GM18519 (cell line): ENCODE results near the gene PDE6B.
"Not testable (repeated sequence)": the region's sequence is repeated elsewhere in the genome, so short reads cannot be mapped to it uniquely, and the experiment has no call there.

Experiments used
- ATAC-seq: cut with Tn5 transposase; IDR thresholded peaks from one replicate; pipeline ENCODE4 v1.9.1; 2021; ENCODE audit warnings: mild to moderate bottlenecking, moderate library complexity; ENCODE audit not compliant: unreplicated experiment, low FRiP score

Gene PDE6B

DNA sequence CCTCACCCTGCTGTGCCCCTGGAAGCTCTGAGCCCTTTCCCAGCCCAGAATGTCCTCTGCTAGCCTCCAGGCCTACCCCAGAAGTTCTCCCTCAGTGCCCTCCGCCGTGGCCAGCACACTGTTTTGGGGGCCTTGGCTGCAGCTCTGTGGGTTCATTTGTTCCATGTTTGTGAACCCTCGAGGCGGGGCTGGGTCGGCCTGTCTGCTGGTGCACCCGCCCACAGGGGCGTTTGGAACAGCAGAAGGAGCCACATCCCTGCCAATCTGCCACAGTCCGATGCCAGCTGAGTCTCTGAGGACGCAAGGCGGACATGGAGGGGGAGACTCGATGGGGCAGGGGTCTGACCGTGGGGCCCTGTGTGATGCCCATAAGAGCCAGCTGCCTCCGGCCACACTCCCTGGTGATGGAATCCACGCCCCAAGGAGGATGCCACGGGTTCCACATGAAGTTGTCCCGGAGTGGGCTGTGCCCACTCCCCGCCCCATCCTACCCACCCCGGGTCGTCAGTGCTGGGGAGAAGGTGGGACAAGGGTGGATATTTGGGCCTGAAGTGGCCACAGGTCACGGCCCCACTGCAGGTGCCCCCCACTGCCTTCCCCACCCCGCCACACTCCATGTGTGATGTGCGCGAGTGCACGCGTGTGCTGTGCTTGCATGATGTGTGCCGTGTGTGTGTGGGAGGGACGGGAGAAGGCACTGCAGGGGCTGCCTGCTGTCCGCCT lies 41.6 kb downstream of the PDE6B start:
- ATAC-seq, result no peak

DNA sequence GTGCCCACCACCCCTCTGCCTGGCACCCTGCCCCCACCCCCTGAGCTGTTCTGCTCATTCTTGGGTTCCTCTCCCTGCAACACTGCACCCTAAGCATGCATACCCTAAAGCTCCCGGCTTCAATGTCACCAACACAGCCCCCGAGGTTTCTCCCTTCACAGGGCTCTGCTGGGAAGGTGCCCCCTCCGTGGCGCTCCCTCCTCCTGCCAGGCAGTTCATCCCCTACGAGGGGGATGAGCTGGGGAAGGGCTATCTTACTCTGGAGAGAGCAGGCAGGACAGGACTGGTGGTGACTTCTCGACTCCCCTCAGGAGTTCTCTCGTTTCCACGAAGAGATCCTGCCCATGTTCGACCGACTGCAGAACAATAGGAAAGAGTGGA lies 42.2 kb downstream of the PDE6B start:
- no peak for ATAC-seq

DNA sequence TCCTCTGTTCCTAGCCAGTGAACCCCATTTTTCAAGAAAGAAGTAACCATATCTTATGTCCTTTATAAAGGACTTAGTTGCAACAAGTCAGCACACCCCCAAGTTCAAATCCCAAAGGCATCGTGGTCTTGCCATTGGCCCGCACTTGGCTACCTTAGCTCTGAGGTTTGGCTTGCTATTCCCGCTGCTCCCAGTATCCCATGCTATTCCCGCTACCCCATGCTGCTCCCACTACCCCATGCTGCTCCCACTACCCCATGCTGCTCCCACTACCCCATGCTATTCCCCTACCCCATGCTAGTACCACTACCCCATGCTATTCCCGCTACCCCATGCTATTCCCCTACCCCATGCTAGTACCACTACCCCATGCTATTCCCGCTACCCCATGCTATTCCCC lies 42.8 kb downstream of the PDE6B start:
- not testable (repeated sequence) for ATAC-seq

DNA sequence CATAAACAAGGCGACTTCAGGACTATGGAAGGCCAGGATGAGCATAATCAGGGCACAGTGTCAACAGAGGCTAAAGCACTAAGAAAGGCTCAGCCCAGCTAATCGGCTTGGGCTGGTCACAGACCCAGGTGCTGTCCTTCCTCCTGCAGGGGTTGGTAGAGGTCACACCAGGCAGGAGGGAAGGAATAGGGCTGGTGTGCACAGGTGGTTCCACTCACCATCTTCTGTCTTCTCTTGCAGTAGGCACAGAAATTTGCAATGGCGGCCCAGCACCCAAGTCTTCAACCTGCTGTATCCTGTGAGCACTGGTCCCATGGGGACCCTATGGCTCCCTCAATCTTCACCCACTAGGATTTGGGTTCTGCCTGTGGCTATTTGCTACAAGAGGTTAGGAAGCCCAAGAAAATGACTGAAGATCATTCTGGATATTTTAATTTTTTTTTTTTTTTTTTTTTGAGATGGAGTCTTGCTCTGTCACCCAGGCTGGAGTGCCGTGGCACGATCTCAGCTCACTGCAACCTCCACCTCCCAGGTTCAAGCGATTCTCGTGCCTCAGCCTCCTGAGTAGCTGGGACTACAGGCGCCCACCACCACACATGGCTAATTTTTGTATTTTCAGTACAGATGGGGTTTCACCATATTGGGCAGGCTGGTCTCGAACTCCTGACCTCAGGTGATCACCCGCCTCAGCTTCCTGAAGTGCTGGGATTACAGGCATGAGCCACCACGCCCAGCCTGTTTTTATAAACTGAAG lies 44.6 kb downstream of the PDE6B start:
- not testable (repeated sequence) for ATAC-seq

DNA sequence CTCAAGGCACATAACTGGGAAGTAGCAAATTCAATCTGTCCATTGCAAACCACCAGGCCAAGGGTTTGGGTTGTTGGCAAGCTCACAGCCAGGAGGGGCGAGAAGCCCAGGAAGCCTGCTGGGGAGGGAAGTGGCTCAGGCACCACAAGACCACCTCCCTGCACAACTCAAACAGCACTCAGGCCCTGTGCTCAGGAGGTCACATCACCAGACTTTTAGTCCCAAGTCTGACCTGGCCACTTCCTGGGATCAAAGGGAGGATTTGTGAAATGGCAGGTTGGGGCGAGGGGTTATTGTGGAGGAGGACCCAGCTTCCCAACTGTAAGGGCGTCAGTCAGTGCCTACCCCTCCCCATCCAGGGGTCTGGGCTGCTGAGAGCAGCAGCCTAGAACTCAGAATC lies 46.4 kb downstream of the PDE6B start:
- no peak for ATAC-seq

DNA sequence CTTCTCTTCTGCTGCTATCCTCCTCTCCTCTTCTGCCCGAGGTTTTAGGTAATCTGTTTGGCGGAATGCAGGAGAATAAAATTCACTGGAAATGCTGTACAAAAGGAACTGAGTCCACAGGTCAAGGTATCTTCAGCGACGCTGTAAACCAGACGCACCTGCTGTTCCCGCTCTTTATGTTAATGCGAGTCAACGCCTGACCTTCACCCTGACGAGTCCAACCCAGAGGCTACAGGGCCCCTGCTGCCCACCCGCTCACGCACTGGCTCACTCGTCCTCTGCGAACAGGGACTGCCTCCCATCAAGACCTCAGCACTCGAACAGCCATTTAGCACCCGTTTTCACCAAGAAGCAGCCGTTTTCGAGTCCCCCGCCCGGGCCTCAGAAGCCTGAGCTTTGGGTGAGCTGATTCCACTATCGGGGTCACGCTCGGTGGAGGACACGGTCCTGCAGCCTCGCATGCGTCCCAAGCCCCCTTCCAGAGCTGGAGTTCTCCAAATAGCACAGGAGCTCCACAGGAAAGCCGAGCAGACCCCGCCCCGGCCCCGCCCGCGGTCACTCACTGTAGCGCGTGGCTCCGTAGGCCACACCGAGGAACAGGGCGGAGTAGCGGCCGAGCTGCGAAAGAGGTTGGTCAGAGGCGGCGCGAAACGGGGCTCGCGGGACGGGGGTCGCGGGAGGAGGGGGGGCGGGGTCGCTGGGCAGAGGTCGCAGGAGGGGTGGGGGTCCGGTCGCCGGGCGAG lies 48.1 kb downstream of the PDE6B start:
- no peak for ATAC-seq

DNA sequence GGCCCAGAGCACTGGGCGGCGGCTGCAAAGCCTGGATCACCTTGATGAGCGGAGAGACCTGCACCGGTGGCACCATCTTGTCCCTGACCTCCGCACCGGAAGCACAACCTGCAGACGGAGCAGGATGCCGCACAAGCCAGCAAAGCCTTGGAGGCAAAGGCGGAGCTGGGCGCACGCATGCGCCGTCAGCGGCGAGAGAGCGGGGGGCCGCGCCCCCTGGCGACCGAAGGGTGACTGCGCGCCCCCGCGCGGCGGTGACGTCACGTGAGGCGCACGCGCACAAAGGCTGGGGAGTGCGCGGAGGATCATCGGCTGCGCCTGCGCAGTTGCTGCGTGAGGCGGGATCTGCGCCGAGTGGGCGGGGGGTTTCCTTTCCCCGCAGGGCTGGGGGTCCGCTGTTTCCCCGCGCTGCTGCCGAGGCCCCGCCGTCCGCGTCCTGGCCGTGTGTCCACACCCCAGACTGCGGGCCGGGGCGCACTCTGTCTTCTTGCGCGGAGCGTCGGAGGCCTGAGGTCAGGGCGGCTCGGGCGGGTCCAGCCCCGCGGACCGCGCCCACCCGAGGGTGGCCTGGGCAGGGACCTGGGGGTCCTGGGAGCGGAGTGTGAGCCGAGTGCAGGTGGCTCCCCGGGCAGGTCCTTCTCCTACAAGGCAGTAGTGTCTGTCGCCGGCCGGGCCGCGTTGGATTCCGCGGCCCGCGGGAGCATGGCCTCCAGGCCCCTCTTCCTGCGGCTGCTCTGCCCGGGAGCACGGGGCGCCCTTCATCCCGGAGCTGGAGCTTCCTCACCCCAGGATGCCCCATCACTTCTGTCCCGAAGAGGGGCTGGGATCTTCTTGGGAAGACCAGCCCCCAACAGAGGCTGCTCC lies 49.0 kb downstream of the PDE6B start, which contains the start of the genes ATP5ME and MYL5:
ATP5ME (minus strand) TSS at position 105 of the 864 bp plus-strand sequence; CDS start at position 76, 29 bp downstream.
MYL5 (plus strand) TSS at position 371 of the 864 bp plus-strand sequence. CDS start 3,485 bp downstream, outside the sequence.
- peak; percentile 84 for ATAC-seq

DNA sequence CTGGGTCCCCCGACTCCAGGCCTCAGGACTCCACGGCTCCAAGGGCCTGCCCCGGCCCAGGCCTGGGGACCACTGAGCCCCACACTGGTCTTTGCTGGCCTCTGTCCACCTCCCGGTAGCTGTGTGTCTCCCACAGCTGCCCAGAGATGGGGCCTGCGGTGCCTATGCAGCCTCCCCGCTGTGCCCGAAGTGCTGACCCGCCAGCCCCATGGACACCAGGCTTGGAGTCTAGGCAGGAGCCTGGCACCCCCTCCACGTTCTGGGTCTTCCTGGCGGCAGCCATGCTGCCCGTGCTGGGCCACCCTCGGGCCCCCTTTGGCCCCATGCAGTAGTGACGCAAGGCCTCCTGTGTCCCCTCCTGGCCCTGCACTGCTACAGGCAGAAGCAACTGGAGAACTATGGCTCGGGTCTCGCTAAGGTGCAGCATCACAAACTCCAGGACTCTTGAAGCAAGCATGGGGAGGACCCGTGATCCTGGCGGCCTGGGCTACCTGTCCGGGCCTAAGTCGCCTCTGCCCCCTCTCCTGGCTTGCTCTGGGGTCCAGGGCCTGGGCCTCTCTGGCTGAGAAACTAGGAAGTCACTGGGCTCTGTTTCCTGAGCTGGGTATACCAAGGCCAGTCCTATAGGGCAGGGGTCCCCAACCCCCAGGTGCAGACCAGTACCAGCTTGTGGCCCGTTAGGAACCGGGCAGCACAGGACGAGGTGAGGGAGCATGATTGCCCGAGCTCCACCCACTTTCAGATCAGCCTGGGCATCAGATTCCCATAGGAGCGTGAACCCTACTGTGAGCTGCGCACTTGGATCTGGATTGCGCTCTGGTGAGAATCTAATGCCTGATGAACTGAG lies 49.9 kb downstream of the PDE6B start:
- no peak for ATAC-seq

DNA sequence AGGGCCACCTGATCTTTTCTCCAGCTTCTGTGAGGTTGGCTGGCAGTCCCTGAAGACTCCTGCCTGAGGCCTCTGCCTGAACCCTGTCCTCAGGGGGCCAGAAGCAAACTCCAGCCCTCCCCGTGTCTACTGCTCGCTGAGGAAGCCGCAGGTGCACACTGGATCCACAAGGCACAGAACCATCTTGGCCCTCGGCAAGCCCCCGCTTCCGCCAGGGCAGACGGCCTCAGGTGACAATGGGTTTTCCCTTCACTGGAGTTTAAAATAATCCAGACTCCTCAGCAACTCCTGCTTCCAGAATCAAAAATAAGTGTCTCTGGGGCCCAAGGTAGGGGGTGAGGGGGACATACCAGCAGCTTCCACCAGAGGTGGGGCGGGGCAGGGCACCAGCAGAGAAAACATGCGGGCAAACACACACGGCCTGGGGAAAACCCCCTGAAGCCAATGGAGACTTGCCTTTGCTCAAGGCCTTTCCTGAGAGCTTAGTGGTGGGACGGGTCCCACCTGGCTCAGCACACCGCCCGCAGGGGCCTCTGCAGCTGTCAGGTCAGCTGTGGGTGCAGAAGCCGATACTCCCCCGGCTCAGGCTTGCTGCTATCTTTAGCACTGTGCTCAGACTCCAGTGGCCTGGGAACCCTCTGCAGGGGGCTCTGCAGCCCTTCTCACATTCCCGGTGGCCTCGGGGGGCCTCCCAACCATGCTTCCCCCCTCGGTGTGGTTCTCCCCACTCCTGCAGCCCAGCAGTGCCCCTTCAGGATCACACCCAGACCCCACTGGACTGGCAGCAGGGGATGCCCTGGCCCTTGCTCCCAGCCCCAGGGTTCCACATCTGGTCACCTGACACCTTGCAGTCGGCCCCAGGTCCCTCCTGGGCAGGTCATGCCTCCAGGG lies 50.9 kb downstream of the PDE6B start:
- no peak for ATAC-seq

DNA sequence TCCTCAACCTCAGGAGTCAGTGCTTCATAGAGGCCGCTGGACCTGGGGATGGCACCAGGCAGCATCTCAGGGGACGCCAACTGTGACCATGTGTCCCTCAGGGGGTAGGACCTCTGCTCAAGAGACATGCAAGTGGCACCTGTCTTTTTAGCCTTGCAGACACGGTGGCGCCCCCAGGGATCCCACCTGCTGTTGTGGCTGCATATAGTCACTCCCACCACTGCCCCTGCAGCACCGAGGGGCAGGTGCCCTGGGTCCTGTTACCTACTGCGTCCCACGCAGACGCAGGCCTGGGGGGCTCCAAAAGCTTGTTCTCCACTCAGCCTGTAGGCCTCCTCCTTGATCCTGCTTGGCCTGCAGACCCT lies 51.5 kb downstream of the PDE6B start:
- no peak for ATAC-seq

DNA sequence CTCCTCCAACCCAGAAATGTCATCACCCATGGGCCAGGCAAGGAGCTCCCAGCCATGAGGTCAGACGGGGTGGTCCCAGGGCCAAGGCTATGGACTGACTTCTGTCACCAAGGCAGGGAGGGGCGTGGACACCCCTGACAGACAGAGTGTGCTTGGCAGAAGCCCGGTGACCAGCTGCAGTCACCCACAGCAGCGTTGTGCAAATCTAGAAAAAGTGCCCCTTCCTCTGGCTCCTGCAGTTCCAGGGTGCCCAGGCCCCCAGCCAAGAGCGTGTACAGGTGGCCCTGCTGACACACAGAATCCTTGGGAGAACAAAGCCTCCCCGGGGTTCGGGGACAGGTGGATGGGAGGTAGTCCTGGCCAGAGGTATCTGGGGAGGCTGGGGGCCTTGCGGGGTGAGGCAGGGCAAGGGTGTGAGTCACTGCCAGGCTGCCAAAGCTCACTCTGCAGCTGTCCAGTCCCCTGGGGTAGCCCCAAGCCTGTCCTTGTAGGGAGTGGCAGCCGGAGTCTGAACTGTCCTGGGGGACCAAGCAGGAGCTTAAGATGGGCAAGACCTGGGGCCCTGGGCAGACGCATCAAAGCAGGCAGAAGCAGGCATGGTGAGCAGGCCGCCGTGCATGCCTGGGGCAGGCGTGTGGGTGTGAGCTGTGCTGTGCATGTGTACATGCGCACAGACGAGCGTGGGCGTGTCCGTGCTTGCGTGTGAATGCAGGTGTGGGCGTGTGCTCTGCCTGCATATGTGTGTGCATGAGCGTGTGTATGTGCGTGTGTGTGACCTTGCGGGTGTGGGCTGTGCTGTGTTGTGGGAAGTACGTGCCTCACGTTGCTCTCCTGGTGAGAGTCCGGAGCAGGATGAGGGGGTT lies 52.3 kb downstream of the PDE6B start:
- ATAC-seq, result no peak

DNA sequence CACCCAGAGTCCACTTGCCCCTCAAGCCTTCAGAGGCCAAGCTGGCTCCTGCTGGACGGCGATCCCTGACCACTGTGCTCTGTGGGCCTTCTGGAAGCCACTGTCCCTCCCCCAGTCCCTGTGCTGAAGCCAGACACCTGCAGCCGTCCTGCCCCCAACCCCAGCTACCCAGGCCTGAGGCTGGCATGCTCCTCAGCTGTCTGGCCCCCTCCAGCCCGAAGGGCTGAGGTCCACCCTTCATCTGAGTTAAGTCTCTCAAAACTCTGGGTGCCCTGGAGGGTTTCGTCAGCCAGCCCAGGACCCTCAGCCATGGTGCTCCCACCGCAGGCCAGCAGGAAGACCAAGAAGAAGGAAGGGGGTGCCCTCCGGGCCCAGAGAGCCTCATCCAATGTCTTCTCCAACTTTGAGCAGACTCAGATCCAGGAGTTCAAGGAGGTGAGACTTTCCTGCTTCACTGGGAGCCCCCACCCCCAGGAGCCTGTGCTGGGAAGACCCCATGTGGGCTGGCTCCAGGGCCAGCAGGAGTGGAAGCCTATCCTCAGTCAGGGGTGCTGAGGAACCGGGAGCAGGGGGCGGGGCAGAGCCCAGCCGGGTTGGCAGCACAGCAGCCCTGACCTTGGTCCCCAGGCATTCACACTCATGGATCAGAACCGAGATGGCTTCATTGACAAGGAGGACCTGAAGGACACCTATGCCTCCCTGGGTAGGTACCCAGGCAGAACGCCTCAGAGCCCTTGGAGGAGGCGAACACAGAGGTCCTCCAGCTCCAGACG lies 53.1 kb downstream of the PDE6B start:
- ATAC-seq, result no peak

DNA sequence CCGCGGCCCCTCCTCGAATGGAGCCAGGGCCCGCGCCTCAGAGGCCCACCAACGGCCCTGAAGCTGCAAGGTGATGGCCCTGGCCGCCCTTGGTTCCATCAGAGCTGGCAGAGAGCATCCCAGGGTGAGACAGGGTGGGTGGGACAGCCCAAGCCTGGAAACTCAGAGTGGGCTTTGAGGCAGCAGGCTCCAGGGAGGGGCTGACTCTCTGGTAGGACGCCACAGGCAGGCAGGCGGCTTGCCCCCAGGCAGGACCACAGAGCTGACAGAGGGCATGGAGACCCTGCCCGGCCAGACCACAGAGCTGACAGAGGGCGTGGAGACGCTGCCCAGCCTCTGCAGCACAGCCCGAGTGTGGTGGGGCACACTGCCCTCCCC lies 53.7 kb downstream of the PDE6B start:
- no peak for ATAC-seq

DNA sequence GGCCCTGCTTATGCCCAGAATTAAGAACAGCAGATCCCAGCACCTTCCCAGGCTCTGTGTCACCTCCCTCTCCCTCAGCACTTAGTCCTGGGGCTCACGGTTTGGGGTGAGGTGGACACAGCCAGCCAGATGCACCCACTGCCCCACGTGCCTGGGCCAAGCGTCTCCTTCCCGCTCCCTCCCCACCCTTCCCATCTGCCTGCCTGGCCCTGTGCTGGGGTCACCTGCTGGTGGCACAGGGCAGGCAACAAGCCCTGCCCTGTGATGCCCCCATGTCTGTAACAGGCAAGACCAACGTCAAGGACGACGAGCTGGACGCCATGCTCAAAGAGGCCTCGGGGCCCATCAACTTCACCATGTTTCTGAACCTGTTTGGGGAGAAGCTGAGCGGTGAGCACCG lies 54.3 kb downstream of the PDE6B start:
- ATAC-seq, result no peak

DNA sequence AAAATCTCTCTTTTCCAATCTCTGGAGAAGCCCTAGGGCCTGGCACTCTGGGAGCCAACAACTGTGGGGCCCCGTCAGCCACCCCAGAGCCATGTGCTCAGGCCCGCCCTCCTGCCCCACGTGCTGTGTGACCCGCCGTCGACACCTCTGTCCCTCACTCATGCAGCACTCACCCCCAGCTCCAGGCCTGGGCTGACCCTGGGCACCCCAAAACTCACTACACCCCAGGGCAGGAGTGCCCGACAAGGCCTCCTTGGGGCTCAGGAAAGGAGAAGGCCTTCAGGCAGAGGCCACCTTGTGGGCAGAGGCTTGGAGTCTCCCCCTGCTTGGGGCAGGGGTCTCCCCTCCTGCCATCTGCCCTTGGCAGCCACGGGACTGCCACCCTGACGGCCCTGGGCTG lies 54.7 kb downstream of the PDE6B start:
- no peak for ATAC-seq

DNA sequence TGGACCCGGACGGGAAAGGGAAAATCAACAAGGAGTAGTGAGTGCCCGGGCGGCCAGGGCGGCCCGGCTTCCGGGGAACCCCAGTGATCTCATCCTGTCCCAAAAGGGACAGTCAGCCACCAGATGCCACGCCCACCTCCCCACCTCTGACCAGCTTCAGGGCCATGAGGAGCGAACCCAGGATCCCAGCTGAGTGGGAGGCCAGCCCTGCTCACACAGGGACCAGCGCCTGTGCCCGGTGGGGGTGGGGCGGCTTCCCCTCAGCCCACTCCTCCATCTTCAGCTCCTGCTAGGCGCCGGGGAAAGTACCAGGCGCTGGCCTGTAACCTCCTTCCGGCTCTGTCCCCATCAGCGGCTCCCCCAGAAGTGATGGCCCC lies 55.2 kb downstream of the PDE6B start:
- no peak for ATAC-seq
